Bronchial epithelial cell (primary cell): ENCODE measurements around the gene EFR3B. TPM values are rescaled to one million over a fixed set of nuclear protein-coding genes. Genes with fewer than 3 reads are reported as not detected.
A peak's percentile ranks its signal among the peaks of the same experiment; 100 is the strongest.

ENCODE experiments used
- DNase-seq: peaks from one replicate; pipeline ENCODE4 v3.0.0-alpha.2; 2010; ENCODE audit warnings: low read depth
- FAIRE-seq: peaks from 2 replicates; lab custom pipeline; 2011; peaks lifted over from hg19 to GRCh38; lab: Jason Lieb, UNC
- H3K27me3 ChIP-seq: 2 replicates; pipeline ENCODE4 v1.5.1; 2011; ENCODE audit warnings: low read length; ENCODE audit not compliant: control insufficient read depth, insufficient read depth
- H3K36me3 ChIP-seq: 2 replicates; pipeline ENCODE4 v1.5.1; 2011; ENCODE audit warnings: low read length; ENCODE audit not compliant: control insufficient read depth, insufficient read depth
- H3K4me3 ChIP-seq: 2 replicates; pipeline ENCODE4 v1.5.1; 2011; ENCODE audit warnings: mild to moderate bottlenecking, low read depth, low read length, control low read depth
- total RNA-seq: library from RNA; depleted of rRNA; stranded (reverse); fragments of >200 nt; gene quantifications from 2 replicates; pipeline ENCODE4 v1.2.1, GENCODE V29; 2014
- TF ChIP-seq, protein P1 (sequence below): IDR thresholded peaks from 2 replicates; pipeline ENCODE4 v1.5.1; 2011; ENCODE audit warnings: mild to moderate bottlenecking, moderate library complexity, low read length, control low read depth, inconsistent platforms; ENCODE audit not compliant: insufficient read depth, severe bottlenecking

EFR3B gene
- total RNA-seq, 1 donor from 2014 or later = not detected

- Histone ChIP-seq H3K4me3 (no peak overlapping the region), H3K27me3 (peaks cover 8% of the 10 kb centered on the region), H3K36me3 (no peaks in the 10 kb centered on the region)
- DNase-seq (no peak), FAIRE-seq (no peak)
- TF ChIP-seq, protein P1, sequence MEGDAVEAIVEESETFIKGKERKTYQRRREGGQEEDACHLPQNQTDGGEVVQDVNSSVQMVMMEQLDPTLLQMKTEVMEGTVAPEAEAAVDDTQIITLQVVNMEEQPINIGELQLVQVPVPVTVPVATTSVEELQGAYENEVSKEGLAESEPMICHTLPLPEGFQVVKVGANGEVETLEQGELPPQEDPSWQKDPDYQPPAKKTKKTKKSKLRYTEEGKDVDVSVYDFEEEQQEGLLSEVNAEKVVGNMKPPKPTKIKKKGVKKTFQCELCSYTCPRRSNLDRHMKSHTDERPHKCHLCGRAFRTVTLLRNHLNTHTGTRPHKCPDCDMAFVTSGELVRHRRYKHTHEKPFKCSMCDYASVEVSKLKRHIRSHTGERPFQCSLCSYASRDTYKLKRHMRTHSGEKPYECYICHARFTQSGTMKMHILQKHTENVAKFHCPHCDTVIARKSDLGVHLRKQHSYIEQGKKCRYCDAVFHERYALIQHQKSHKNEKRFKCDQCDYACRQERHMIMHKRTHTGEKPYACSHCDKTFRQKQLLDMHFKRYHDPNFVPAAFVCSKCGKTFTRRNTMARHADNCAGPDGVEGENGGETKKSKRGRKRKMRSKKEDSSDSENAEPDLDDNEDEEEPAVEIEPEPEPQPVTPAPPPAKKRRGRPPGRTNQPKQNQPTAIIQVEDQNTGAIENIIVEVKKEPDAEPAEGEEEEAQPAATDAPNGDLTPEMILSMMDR = no peak
Measured at GRCh38 chr2:25176138-25176537, 134.3 kb downstream of the EFR3B start.

DNA sequence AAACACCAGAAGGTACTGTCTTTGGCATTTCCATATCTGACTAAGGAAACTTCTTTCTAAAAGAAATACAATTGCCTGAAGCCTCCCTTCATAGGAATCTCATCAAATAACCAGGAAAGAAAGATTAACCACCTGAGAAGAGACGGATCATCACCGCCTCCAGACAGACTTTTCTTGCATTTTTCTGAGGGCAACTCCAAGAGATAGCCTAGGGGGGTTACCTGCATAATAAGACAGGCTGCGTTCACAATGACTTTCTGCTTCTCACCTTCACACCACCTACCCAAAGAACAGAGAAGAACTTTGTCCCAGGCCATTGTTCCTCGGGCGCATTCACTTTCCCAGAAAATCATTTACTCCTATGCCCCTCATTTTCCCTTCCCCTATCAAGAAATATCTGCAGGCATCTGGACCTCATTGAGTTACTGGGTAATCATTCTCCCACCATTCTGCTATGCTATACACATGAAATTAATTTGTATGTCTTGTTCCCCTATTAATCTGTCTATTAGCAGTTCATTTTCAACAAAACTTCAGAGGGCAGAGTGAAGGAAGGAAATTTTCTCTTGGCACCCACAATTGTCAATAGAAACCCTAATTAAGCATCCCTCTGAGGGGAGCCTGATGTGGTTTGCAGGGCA lies 134.8 kb downstream of the EFR3B start:
- TF ChIP-seq, protein P1 = no peak
- H3K36me3 ChIP-seq = no peaks in the 10 kb centered on the region
- DNase-seq = no peak
- FAIRE-seq = no peak
- H3K27me3 ChIP-seq = peaks cover 8% of the 10 kb centered on the region
- H3K4me3 ChIP-seq = no peak overlapping the region

- Histone ChIP-seq H3K36me3 (no peaks in the 10 kb centered on the region), H3K27me3 (peaks cover 8% of the 10 kb centered on the region), H3K4me3 (no peak overlapping the region)
- DNase-seq = no peak
- FAIRE-seq = no peak
- TF ChIP-seq, protein P1 = no peak
Measured at GRCh38 chr2:25177211-25177611, 135.3 kb downstream of the EFR3B start.

- FAIRE-seq = no peak
- Histone ChIP-seq H3K4me3 (no peak overlapping the region), H3K27me3 (peaks cover 5% of the 10 kb centered on the region), H3K36me3 (no peaks in the 10 kb centered on the region)
- TF ChIP-seq, protein P1 = no peak
- DNase-seq = no peak
Measured at GRCh38 chr2:25178976-25179375, 137.1 kb downstream of the EFR3B start.

DNA sequence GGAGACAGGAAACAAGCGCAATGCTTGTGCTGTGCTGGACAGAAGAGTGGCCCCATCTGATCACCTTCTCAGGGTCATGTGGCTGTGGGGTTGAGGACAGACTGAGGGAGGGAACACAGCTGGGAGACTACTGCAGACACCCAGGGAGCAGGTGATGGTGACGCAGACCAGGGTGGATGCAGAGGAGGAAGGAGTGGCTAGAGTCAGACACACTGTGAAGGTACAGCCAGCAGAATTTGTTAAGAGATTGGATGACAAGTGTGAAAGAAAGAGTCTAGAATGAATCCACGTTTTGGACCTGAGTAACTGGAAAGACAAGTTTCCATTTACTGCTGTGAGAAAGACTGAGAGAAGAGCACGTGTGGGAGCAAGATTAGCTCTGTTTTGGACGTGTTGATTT lies 142.4 kb downstream of the EFR3B start:
- TF ChIP-seq, protein P1 = no peak
- peak; percentile 99 for FAIRE-seq
- H3K36me3 ChIP-seq = no peaks in the 10 kb centered on the region
- H3K4me3 ChIP-seq = no peak overlapping the region
- peak; percentile 84 for DNase-seq
- no peaks in the 10 kb centered on the region for H3K27me3 ChIP-seq
